GM15510 (cell line): Measurements from ENCODE around the gene RBP3.

Experiments used
- POLR2A ChIP-seq: IDR thresholded peaks from 3 replicates; pipeline ENCODE4 v1.6.1; 2011; ENCODE audit warnings: borderline replicate concordance; ENCODE audit not compliant: insufficient read length; ENCODE audit errors: extremely low read depth

Gene RBP3

GRCh38 chr10:47311932-47312662 is 36.1 kb upstream of the RBP3 start:
- no peak for TF ChIP-seq POLR2A

GRCh38 chr10:47312663-47312995 is 35.5 kb upstream of the RBP3 start:
- no peak for TF ChIP-seq POLR2A

- no peak for TF ChIP-seq POLR2A
Measured at GRCh38 chr10:47314416-47314970, 33.7 kb upstream of the RBP3 start.

GRCh38 chr10:47315421-47315820 is 32.7 kb upstream of the RBP3 start:
- no peak for TF ChIP-seq POLR2A

GRCh38 chr10:47316131-47316530 is 32.0 kb upstream of the RBP3 start:
- no peak for TF ChIP-seq POLR2A

- TF ChIP-seq POLR2A = no peak
Measured at GRCh38 chr10:47317251-47317650, 30.9 kb upstream of the RBP3 start.

- no peak for TF ChIP-seq POLR2A
Measured at GRCh38 chr10:47318706-47319105, 29.5 kb upstream of the RBP3 start.

GRCh38 chr10:47319784-47320183 is 28.4 kb upstream of the RBP3 start:
- TF ChIP-seq POLR2A = no peak

- no peak for TF ChIP-seq POLR2A
Measured at GRCh38 chr10:47320812-47321211, 27.4 kb upstream of the RBP3 start.

- TF ChIP-seq POLR2A = no peak
Measured at GRCh38 chr10:47321521-47322195, 26.5 kb upstream of the RBP3 start.

GRCh38 chr10:47322300-47323061 is 25.7 kb upstream of the RBP3 start, which contains the start of gene GDF2:
Gene GDF2 (plus strand): TSS chr10:47322454. CDS start chr10:47322669, 215 bp downstream.
- TF ChIP-seq POLR2A = no peak

GRCh38 chr10:47323087-47323486 is 25.1 kb upstream of the RBP3 start:
- no peak for TF ChIP-seq POLR2A

GRCh38 chr10:47323636-47324296 is 24.4 kb upstream of the RBP3 start:
- TF ChIP-seq POLR2A = no peak
